ENCODE data around the gene KLHL25. TPM values are rescaled to one million over a fixed set of nuclear protein-coding genes. Genes with fewer than 3 reads are reported as not detected.
A peak's percentile ranks its signal among the peaks of the same experiment; 100 is the strongest.

KLHL25 gene
- total RNA-seq, 1 experiment from 2014 or later = 7.0 TPM

- intact Hi-C loops (cut with micrococcal nuclease; ENCODE audit: unreplicated experiment) (loop anchor here (1.0 kb wide), 1 partner anchor 28 kb away; no protein-coding TSS in a partner anchor), in situ Hi-C loops (cut with HindIII; ENCODE audit: low pct_unique_long_range_greater_than_20kb, low sequenced_read_pairs) (no loop called here)
- ATAC-seq (0 out of 2 replicates have a peak, but pooled peaks have one; percentile 5), DNase-seq (ENCODE audit: low read depth, low spot score) (no peak)
- TF ChIP-seq SIN3A (IDR thresholded peaks at IDR 0.05; ENCODE audit: borderline replicate concordance, insufficient read depth, low read depth, low read length) (no peak), REST (IDR thresholded peaks at IDR 0.05; ENCODE audit: insufficient read depth in 1 of 2, low read depth in 2 of 2, low read length in 1 of 2) (no peak), CTCF (IDR thresholded peaks at IDR 0.05) (no peak), POLR2AphosphoS5 (IDR thresholded peaks at IDR 0.05; ENCODE audit: low read depth, low read length) (no peak)
- CTCF ChIA-PET = interaction anchor here (0.6 kb wide), 1 partner anchor 772 kb away, joined by 11 read pairs; no protein-coding TSS in a partner anchor
- H3K9me3 ChIP-seq (ENCODE audit: control insufficient read depth, insufficient read depth, low read depth, low read length) = no peaks in the 10 kb centered on the region
- BruUV-seq (replicated peaks) = no TSS peak
- peaks cover 5% of the 10 kb centered on the region; the same call in 1 of the 2 replicates for H3K4me1 ChIP-seq (ENCODE audit: control insufficient read depth, insufficient read depth, low read length)
- no peaks in the 10 kb centered on the region for H3K27me3 ChIP-seq (ENCODE audit: control insufficient read depth, insufficient read depth, low read length)
- H3K36me3 ChIP-seq (ENCODE audit: control insufficient read depth, insufficient read depth, low read length) = no peaks in the 10 kb centered on the region
- POLR2A ChIA-PET = no interaction called here
- H3K27ac ChIP-seq (ENCODE audit: low read length) = no peak overlapping the region
- no peak overlapping the region for H3K4me3 ChIP-seq (ENCODE audit: low read depth in 2 of 2, low read length in 2 of 2)
Measured at GRCh38 chr15:85758655-85758978, 36.1 kb downstream of the KLHL25 start.

- in situ Hi-C loops (cut with HindIII; ENCODE audit: low pct_unique_long_range_greater_than_20kb, low sequenced_read_pairs) = no loop called here
- no TSS peak for BruUV-seq (replicated peaks)
- Histone ChIP-seq H3K9me3 (ENCODE audit: control insufficient read depth, insufficient read depth, low read depth, low read length) (no peaks in the 10 kb centered on the region), H3K36me3 (ENCODE audit: control insufficient read depth, insufficient read depth, low read length) (no peaks in the 10 kb centered on the region), H3K27ac (ENCODE audit: low read length) (no peak overlapping the region), H3K4me1 (ENCODE audit: control insufficient read depth, insufficient read depth, low read length) (peaks cover under 1% of the 10 kb centered on the region; the same call in 1 of the 2 replicates), H3K27me3 (ENCODE audit: control insufficient read depth, insufficient read depth, low read length) (no peaks in the 10 kb centered on the region), H3K4me3 (ENCODE audit: low read depth in 2 of 2, low read length in 2 of 2) (no peak overlapping the region)
- ChIA-PET CTCF (interaction anchor here (0.6 kb wide), 1 partner anchor 771 kb away, joined by 11 read pairs; no protein-coding TSS in a partner anchor), POLR2A (no interaction called here)
- ATAC-seq = 0 out of 2 replicates have a peak, but pooled peaks have one; percentile 20
- intact Hi-C loops (cut with micrococcal nuclease; ENCODE audit: unreplicated experiment) = loop anchor here (1.0 kb wide), 1 partner anchor 28 kb away; no protein-coding TSS in a partner anchor
- TF ChIP-seq SIN3A (IDR thresholded peaks at IDR 0.05; ENCODE audit: borderline replicate concordance, insufficient read depth, low read depth, low read length) (no peak), POLR2AphosphoS5 (IDR thresholded peaks at IDR 0.05; ENCODE audit: low read depth, low read length) (no peak), REST (IDR thresholded peaks at IDR 0.05; ENCODE audit: insufficient read depth in 1 of 2, low read depth in 2 of 2, low read length in 1 of 2) (no peak), TCF7L2 (IDR thresholded peaks at IDR 0.05; ENCODE audit: low read depth, low read length) (no peak), CTCF (IDR thresholded peaks at IDR 0.05) (no peak)
- no peak for DNase-seq (ENCODE audit: low read depth, low spot score)
Measured at GRCh38 chr15:85757939-85758654, 36.6 kb downstream of the KLHL25 start.
